HL-60 (cell line): ENCODE measurements around the gene L3MBTL4.
"Not testable (repeated sequence)": the region's sequence is repeated elsewhere in the genome, so short reads cannot be mapped to it uniquely, and the experiment has no call there.

Experiments
- POLR2AphosphoS5 ChIP-seq: IDR thresholded peaks from 2 replicates; pipeline ENCODE4 v1.6.1; 2012; ENCODE audit warnings: low read depth
- SPI1 ChIP-seq: IDR thresholded peaks from 2 replicates; pipeline ENCODE4 v1.6.1; 2012; ENCODE audit warnings: low read depth, mild to moderate bottlenecking, borderline replicate concordance
- TF ChIP-seq, protein P1 (sequence below): IDR thresholded peaks from one replicate; pipeline ENCODE4 v1.5.1; 2011; ENCODE audit warnings: low read length, control low read depth, inconsistent platforms; ENCODE audit not compliant: insufficient read depth

GRCh38 chr18:6072423-6072822 is 342.3 kb downstream of the L3MBTL4 start:
- TF ChIP-seq, protein P1, sequence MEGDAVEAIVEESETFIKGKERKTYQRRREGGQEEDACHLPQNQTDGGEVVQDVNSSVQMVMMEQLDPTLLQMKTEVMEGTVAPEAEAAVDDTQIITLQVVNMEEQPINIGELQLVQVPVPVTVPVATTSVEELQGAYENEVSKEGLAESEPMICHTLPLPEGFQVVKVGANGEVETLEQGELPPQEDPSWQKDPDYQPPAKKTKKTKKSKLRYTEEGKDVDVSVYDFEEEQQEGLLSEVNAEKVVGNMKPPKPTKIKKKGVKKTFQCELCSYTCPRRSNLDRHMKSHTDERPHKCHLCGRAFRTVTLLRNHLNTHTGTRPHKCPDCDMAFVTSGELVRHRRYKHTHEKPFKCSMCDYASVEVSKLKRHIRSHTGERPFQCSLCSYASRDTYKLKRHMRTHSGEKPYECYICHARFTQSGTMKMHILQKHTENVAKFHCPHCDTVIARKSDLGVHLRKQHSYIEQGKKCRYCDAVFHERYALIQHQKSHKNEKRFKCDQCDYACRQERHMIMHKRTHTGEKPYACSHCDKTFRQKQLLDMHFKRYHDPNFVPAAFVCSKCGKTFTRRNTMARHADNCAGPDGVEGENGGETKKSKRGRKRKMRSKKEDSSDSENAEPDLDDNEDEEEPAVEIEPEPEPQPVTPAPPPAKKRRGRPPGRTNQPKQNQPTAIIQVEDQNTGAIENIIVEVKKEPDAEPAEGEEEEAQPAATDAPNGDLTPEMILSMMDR = not testable (repeated sequence)
- not testable (repeated sequence) for TF ChIP-seq SPI1, POLR2AphosphoS5
